ENCODE results near the gene RNF148. TPM values are rescaled to one million over a fixed set of nuclear protein-coding genes. Genes with fewer than 3 reads are reported as not detected.
"Not testable (repeated sequence)": the region's sequence is repeated elsewhere in the genome, so short reads cannot be mapped to it uniquely, and the experiment has no call there.

RNF148 gene
- total and polyA plus RNA-seq, 2 donors from 2014 or later, result 0.41 to 2.2 TPM

DNA sequence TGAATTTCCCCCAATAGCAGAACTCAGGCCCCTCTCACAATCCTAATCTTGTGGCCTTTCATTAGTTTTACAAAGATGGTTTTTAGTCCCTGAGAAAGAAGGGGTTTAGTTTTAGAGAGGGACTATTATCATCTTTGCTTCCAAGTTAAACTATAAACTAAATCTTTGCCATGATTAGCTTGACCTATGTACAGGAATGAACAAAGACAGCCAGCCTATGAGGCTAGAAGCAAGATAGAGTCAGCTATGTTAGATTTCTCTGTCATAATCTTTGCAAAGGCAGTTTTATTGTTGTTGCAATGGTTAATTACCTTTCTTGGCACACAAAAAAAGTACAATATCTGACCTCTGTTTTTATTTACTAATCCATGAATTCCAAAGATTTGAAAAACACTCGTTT lies 22.9 kb downstream of the RNF148 start:
- H3K27ac ChIP-seq (ENCODE audit: low read depth in 2 of 2, low read length in 2 of 2), result peak overlapping the region in 1 of 2 donors; percentile 41
- peaks cover 0 to 7% (median 0%) of the 10 kb centered on the region in 3 donors for H3K4me1 ChIP-seq (ENCODE audit: control insufficient read depth in 2 of 3, insufficient read depth in 2 of 3, low read depth in 1 of 3, low read length in 3 of 3)
- H3K36me3 ChIP-seq (ENCODE audit: control insufficient read depth in 2 of 3, insufficient read depth in 3 of 3, low read length in 3 of 3), result no peaks in the 10 kb centered on the region
- FAIRE-seq (no peak), DNase-seq (no peak)
- intact Hi-C loops (cut with DNase I), result no loop called here
- H3K4me3 ChIP-seq (ENCODE audit: low read length in 3 of 3), result no peak overlapping the region
- H3K9me3 ChIP-seq (ENCODE audit: control insufficient read depth in 2 of 3, insufficient read depth in 1 of 3, low read length in 3 of 3), result no peaks in the 10 kb centered on the region
- H3K27me3 ChIP-seq (ENCODE audit: control insufficient read depth, insufficient read depth, low read length), result no peaks in the 10 kb centered on the region
- TF ChIP-seq, protein P1, sequence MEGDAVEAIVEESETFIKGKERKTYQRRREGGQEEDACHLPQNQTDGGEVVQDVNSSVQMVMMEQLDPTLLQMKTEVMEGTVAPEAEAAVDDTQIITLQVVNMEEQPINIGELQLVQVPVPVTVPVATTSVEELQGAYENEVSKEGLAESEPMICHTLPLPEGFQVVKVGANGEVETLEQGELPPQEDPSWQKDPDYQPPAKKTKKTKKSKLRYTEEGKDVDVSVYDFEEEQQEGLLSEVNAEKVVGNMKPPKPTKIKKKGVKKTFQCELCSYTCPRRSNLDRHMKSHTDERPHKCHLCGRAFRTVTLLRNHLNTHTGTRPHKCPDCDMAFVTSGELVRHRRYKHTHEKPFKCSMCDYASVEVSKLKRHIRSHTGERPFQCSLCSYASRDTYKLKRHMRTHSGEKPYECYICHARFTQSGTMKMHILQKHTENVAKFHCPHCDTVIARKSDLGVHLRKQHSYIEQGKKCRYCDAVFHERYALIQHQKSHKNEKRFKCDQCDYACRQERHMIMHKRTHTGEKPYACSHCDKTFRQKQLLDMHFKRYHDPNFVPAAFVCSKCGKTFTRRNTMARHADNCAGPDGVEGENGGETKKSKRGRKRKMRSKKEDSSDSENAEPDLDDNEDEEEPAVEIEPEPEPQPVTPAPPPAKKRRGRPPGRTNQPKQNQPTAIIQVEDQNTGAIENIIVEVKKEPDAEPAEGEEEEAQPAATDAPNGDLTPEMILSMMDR (IDR thresholded peaks at IDR 0.05; ENCODE audit: borderline replicate concordance, extremely low read depth, insufficient read depth), result no peak
- H3K9ac ChIP-seq (ENCODE audit: low read length in 3 of 3), result no peak overlapping the region

DNA sequence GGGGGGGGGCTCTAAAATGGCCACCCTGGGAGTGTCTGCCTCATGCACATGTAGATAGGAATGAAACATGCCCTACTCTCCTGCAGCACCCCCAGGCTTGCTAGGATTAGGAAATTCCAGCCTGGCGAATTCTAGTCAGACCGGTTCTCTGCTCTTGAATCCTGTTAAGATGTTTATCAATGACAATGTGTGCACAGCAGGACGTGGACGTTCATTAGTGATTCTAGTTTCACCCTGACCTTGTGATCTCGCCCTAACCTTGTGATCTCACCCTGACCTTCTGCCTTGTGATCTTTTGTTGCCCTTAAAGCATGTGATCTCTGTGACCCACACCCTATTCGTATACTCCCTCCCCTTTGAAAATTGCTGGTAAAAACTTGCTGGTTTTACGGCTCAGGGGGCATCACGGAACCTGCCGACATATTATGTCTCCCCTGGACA lies 23.4 kb downstream of the RNF148 start:
- not testable (repeated sequence) for H3K27ac ChIP-seq (ENCODE audit: low read depth in 2 of 2, low read length in 2 of 2); FAIRE-seq
- peak in 4 of 5 donors; percentile 19 to 58 (median 46) for DNase-seq

DNA sequence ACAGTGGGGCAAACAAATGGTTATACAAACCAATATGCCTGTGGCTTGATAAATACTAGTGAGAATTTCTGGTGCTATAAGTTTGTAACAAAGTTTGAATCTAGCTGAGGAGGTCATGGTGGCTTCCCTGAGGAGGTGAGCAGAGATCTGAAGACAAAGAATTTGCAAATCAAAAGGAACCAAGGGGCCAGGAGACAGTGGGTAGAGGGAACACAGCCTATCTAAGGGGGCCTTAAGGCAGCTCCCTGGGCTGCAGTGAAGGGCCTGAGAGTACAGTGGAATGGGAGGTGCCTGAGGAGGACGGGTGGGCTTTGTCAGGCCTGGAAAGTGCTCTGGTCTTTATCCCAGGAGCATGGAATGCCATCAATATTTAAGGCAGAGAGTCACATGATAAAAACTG lies 25.6 kb downstream of the RNF148 start:
- H3K27ac ChIP-seq (ENCODE audit: low read depth in 2 of 2, low read length in 2 of 2), result no peak overlapping the region
- H3K27me3 ChIP-seq (ENCODE audit: control insufficient read depth, insufficient read depth, low read length), result no peaks in the 10 kb centered on the region
- peaks cover 0 to 9% (median 0%) of the 10 kb centered on the region in 3 donors for H3K4me1 ChIP-seq (ENCODE audit: control insufficient read depth in 2 of 3, insufficient read depth in 2 of 3, low read depth in 1 of 3, low read length in 3 of 3)
- TF ChIP-seq, protein P1 (IDR thresholded peaks at IDR 0.05; ENCODE audit: borderline replicate concordance, extremely low read depth, insufficient read depth), result no peak
- H3K36me3 ChIP-seq (ENCODE audit: control insufficient read depth in 2 of 3, insufficient read depth in 3 of 3, low read length in 3 of 3), result no peaks in the 10 kb centered on the region
- no peak overlapping the region for H3K9ac ChIP-seq (ENCODE audit: low read length in 3 of 3)
- H3K4me3 ChIP-seq (ENCODE audit: low read length in 3 of 3), result no peak overlapping the region
- H3K9me3 ChIP-seq (ENCODE audit: control insufficient read depth in 2 of 3, insufficient read depth in 1 of 3, low read length in 3 of 3), result no peaks in the 10 kb centered on the region
- DNase-seq (no peak), FAIRE-seq (no peak)
- intact Hi-C loops (cut with DNase I), result no loop called here

More for the DNA sequence above, 23.4 kb downstream of the RNF148 start:
- H3K4me3 ChIP-seq (ENCODE audit: low read length in 3 of 3); H3K9ac ChIP-seq (ENCODE audit: low read length in 3 of 3); intact Hi-C loops (cut with DNase I); H3K36me3 ChIP-seq (ENCODE audit: control insufficient read depth in 2 of 3, insufficient read depth in 3 of 3, low read length in 3 of 3); H3K27me3 ChIP-seq (ENCODE audit: control insufficient read depth, insufficient read depth, low read length); H3K9me3 ChIP-seq (ENCODE audit: control insufficient read depth in 2 of 3, insufficient read depth in 1 of 3, low read length in 3 of 3); H3K4me1 ChIP-seq (ENCODE audit: control insufficient read depth in 2 of 3, insufficient read depth in 2 of 3, low read depth in 1 of 3, low read length in 3 of 3): not testable (repeated sequence)

DNA sequence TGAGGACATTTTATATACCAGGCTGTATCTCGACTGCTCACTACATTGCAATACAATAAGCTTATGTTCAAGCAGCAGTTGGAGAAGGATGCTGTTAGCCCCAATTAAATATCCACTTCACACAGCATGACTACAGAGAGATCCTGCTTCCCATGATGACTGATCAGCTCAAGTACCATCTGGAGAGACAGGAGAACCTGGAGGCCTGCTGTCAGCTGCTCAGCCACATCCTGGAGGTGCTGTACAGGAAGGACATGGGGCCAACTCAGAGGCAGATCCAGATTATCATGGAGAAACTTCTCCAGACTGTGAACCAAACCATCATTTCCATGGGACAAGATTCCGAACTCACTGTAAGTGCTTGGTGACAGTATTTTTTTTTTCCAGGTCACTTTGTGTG lies 26.3 kb downstream of the RNF148 start:
- H3K9me3 ChIP-seq (ENCODE audit: control insufficient read depth in 2 of 3, insufficient read depth in 1 of 3, low read length in 3 of 3), result no peaks in the 10 kb centered on the region
- no peak for DNase-seq

More for the DNA sequence above, 26.3 kb downstream of the RNF148 start:
- H3K9ac ChIP-seq (ENCODE audit: low read length in 3 of 3), result no peak overlapping the region
- TF ChIP-seq, protein P1 (IDR thresholded peaks at IDR 0.05; ENCODE audit: borderline replicate concordance, extremely low read depth, insufficient read depth), result no peak
- peaks cover 0 to 9% (median 0%) of the 10 kb centered on the region in 3 donors for H3K4me1 ChIP-seq (ENCODE audit: control insufficient read depth in 2 of 3, insufficient read depth in 2 of 3, low read depth in 1 of 3, low read length in 3 of 3)
- H3K36me3 ChIP-seq (ENCODE audit: control insufficient read depth in 2 of 3, insufficient read depth in 3 of 3, low read length in 3 of 3), result no peaks in the 10 kb centered on the region
- no peak overlapping the region for H3K4me3 ChIP-seq (ENCODE audit: low read length in 3 of 3)
- H3K27ac ChIP-seq (ENCODE audit: low read depth in 2 of 2, low read length in 2 of 2), result no peak overlapping the region
- FAIRE-seq, result no peak
- intact Hi-C loops (cut with DNase I), result no loop called here
- no peaks in the 10 kb centered on the region for H3K27me3 ChIP-seq (ENCODE audit: control insufficient read depth, insufficient read depth, low read length)
